HG03103 (cell line): ENCODE data around the gene PARD3.
"Not testable (repeated sequence)": the region's sequence is repeated elsewhere in the genome, so short reads cannot be mapped to it uniquely, and the experiment has no call there.

Source experiments
- ATAC-seq: cut with Tn5 transposase; IDR thresholded peaks from one replicate; pipeline ENCODE4 v1.9.1; 2021; ENCODE audit warnings: low read depth; ENCODE audit not compliant: unreplicated experiment

PARD3 gene

GRCh38 chr10:34721208-34721840 is 93.8 kb downstream of the PARD3 start:
- no peak for ATAC-seq

- ATAC-seq, result no peak
Measured at GRCh38 chr10:34719746-34720145, 95.3 kb downstream of the PARD3 start.

- no peak for ATAC-seq
Measured at GRCh38 chr10:34719328-34719727, 95.8 kb downstream of the PARD3 start.

GRCh38 chr10:34717429-34717828 is 97.7 kb downstream of the PARD3 start:
- no peak for ATAC-seq

GRCh38 chr10:34716958-34717357 is 98.1 kb downstream of the PARD3 start:
- no peak for ATAC-seq

GRCh38 chr10:34716234-34716633 is 98.9 kb downstream of the PARD3 start:
- ATAC-seq, result no peak

GRCh38 chr10:34715511-34716187 is 99.4 kb downstream of the PARD3 start:
- ATAC-seq, result no peak

GRCh38 chr10:34713875-34714274 is 101.2 kb downstream of the PARD3 start:
- ATAC-seq, result no peak

- no peak for ATAC-seq
Measured at GRCh38 chr10:34711500-34711899, 103.6 kb downstream of the PARD3 start.

GRCh38 chr10:34710391-34710751 is 104.7 kb downstream of the PARD3 start:
- no peak for ATAC-seq

GRCh38 chr10:34709637-34710390 is 105.3 kb downstream of the PARD3 start:
- ATAC-seq, result no peak

GRCh38 chr10:34707656-34708055 is 107.4 kb downstream of the PARD3 start:
- no peak for ATAC-seq

- not testable (repeated sequence) for ATAC-seq
Measured at GRCh38 chr10:34706992-34707391, 108.1 kb downstream of the PARD3 start.

- ATAC-seq, result no peak
Measured at GRCh38 chr10:34706147-34706546, 108.9 kb downstream of the PARD3 start.

GRCh38 chr10:34705563-34705962 is 109.5 kb downstream of the PARD3 start:
- ATAC-seq, result no peak

- ATAC-seq, result no peak
Measured at GRCh38 chr10:34704526-34705184, 110.4 kb downstream of the PARD3 start.

- ATAC-seq, result no peak
Measured at GRCh38 chr10:34702982-34703381, 112.1 kb downstream of the PARD3 start.

GRCh38 chr10:34702093-34702937 is 112.8 kb downstream of the PARD3 start:
- no peak for ATAC-seq

- ATAC-seq, result no peak
Measured at GRCh38 chr10:34701194-34701593, 113.9 kb downstream of the PARD3 start.

GRCh38 chr10:34700752-34701151 is 114.3 kb downstream of the PARD3 start:
- not testable (repeated sequence) for ATAC-seq
